Hepatocyte (in vitro differentiated cells): Measurements from ENCODE around the gene ST8SIA1. TPM values are rescaled to one million over a fixed set of nuclear protein-coding genes. Genes with fewer than 3 reads are reported as not detected.

Source experiments
- DNase-seq: peaks from one replicate; pipeline ENCODE4 v3.0.0-alpha.2; 2016; ENCODE audit warnings: low spot score
- H2AFZ ChIP-seq: fragments of 200-600 bp; sonication (generic); 2 replicates; pipeline ENCODE4 v1.6.0; 2016; ENCODE audit warnings: antibody characterized with exemption, mild to moderate bottlenecking
- H3K27ac ChIP-seq: fragments of 200-600 bp; sonication (generic); 2 replicates; pipeline ENCODE4 v1.5.1; 2016; ENCODE audit warnings: mild to moderate bottlenecking
- H3K27me3 ChIP-seq: fragments of 200-600 bp; sonication (generic); 2 replicates; pipeline ENCODE4 v1.6.1; 2016
- H3K36me3 ChIP-seq: fragments of 200-600 bp; sonication (generic); replicated peaks from 2 replicates; pipeline ENCODE4 v1.5.1; 2016; ENCODE audit warnings: low read depth; ENCODE audit not compliant: insufficient read depth
- H3K4me1 ChIP-seq: fragments of 200-600 bp; sonication (generic); 2 replicates; pipeline ENCODE4 v1.5.1; 2016; ENCODE audit warnings: mild to moderate bottlenecking, moderate library complexity; ENCODE audit not compliant: insufficient read depth
- H3K4me2 ChIP-seq: fragments of 200-600 bp; sonication (generic); 2 replicates; pipeline ENCODE4 v1.6.0; 2016
- H3K4me3 ChIP-seq: fragments of 200-600 bp; sonication (generic); 2 replicates; pipeline ENCODE4 v1.5.1; 2016; ENCODE audit warnings: mild to moderate bottlenecking
- H3K79me2 ChIP-seq: fragments of 200-600 bp; sonication (generic); 2 replicates; pipeline ENCODE4 v1.6.0; 2017; ENCODE audit warnings: mild to moderate bottlenecking
- H3K9me2 ChIP-seq: fragments of 200-600 bp; sonication (generic); replicated peaks from 2 replicates; pipeline ENCODE4 v1.6.0; 2017; ENCODE audit warnings: mild to moderate bottlenecking; ENCODE audit not compliant: insufficient read depth
- H3K9me3 ChIP-seq: fragments of 200-600 bp; sonication (generic); 2 replicates; pipeline ENCODE4 v1.5.1; 2016; ENCODE audit warnings: low read depth, mild to moderate bottlenecking
- H4K20me1 ChIP-seq: fragments of 200-600 bp; sonication (generic); 2 replicates; pipeline ENCODE4 v1.6.0; 2016; ENCODE audit warnings: mild to moderate bottlenecking; ENCODE audit not compliant: insufficient read depth, poor library complexity, severe bottlenecking
- EZH2 ChIP-seq: fragments of 200-600 bp; sonication (generic); IDR thresholded peaks from 2 replicates; pipeline ENCODE4 v1.6.1; 2016; ENCODE audit warnings: antibody characterized with exemption, mild to moderate bottlenecking, borderline replicate concordance
- EZH2phosphoT487 ChIP-seq: fragments of 200-600 bp; sonication (generic); IDR thresholded peaks from one replicate; pipeline ENCODE4 v1.6.1; 2018; ENCODE audit warnings: antibody characterized with exemption, mild to moderate bottlenecking, low read depth, moderate library complexity; ENCODE audit not compliant: unreplicated experiment, severe bottlenecking
- WGBS: methylation state at CpG from one replicate; pipeline ENCODE4 v1.1.6; 2016; ENCODE audit warnings: low lambda C conversion rate; ENCODE audit errors: missing lambda C conversion rate; 5-methylcytosine and 5-hydroxymethylcytosine counted together
- polyA plus RNA-seq: library from polyadenylated mRNA; unstranded; fragments of >200 nt; fragmentation: Nextera tagmentation; extraction: Ambion mirVana; gene quantifications from 2 replicates; pipeline ENCODE4 v1.2.1, GENCODE V29; 2016
- total RNA-seq: library from RNA; depleted of rRNA; stranded (reverse); fragments of >200 nt; gene quantifications from 2 replicates; pipeline ENCODE4 v1.2.3, GENCODE V29; 2014
- TF ChIP-seq, protein P1 (sequence below): fragments of 200-600 bp; sonication (generic); IDR thresholded peaks from 2 replicates; pipeline ENCODE4 v1.5.1; 2016; ENCODE audit warnings: antibody characterized with exemption, mild to moderate bottlenecking; ENCODE audit not compliant: poor library complexity

The ST8SIA1 gene
- total and polyA plus RNA-seq, 2 experiments from 2014 or later, result 0.88 to 2.0 TPM

DNA sequence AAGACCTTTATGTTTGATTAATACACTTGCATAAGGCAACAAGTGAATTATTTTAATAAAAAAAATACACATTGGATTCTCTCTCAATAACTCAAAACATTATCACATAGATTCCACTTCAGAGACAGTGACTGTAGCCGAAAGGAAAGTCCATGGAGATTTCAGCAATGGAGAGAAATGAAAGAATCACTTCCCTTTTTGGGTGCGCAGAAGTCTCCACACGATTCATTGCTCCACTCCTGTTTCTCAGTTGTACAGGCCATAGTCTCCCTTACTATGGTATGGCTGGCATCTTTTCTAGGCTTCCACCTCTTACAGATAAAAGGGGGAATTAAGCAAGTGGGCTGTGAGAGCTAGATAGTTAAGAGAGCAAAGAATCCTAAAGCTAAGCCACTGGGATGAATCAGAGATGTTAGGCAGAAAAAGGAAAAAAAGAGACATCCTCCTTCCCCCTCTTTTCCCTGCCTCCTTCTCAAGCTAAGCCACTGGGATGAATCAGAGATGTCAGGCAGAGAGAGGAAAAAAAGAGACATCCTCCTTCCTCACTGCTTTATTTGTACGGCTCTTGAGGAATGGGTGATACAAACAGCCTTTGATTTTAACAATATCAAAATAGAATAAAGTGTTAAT is 16.3 kb downstream of the ST8SIA1 start:
- H2AFZ ChIP-seq, result no peak overlapping the region
- H3K4me3 ChIP-seq, result no peak overlapping the region
- WGBS, result 80% methylated on average over 4 of the region's 4 CpGs
- H3K9me3 ChIP-seq, result no peaks in the 10 kb centered on the region
- no peaks in the 10 kb centered on the region for H4K20me1 ChIP-seq
- H3K4me1 ChIP-seq, result no peaks in the 10 kb centered on the region
- H3K36me3 ChIP-seq, result no peaks in the 10 kb centered on the region
- no peak overlapping the region for H3K27ac ChIP-seq
- TF ChIP-seq, protein P1, sequence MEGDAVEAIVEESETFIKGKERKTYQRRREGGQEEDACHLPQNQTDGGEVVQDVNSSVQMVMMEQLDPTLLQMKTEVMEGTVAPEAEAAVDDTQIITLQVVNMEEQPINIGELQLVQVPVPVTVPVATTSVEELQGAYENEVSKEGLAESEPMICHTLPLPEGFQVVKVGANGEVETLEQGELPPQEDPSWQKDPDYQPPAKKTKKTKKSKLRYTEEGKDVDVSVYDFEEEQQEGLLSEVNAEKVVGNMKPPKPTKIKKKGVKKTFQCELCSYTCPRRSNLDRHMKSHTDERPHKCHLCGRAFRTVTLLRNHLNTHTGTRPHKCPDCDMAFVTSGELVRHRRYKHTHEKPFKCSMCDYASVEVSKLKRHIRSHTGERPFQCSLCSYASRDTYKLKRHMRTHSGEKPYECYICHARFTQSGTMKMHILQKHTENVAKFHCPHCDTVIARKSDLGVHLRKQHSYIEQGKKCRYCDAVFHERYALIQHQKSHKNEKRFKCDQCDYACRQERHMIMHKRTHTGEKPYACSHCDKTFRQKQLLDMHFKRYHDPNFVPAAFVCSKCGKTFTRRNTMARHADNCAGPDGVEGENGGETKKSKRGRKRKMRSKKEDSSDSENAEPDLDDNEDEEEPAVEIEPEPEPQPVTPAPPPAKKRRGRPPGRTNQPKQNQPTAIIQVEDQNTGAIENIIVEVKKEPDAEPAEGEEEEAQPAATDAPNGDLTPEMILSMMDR, result no peak
- TF ChIP-seq EZH2phosphoT487 (no peak), EZH2 (no peak)
- H3K27me3 ChIP-seq, result no peaks in the 10 kb centered on the region
- no peaks in the 10 kb centered on the region for H3K79me2 ChIP-seq
- no peaks in the 10 kb centered on the region for H3K9me2 ChIP-seq
- peak; percentile 22 for DNase-seq
- H3K4me2 ChIP-seq, result no peak overlapping the region

DNA sequence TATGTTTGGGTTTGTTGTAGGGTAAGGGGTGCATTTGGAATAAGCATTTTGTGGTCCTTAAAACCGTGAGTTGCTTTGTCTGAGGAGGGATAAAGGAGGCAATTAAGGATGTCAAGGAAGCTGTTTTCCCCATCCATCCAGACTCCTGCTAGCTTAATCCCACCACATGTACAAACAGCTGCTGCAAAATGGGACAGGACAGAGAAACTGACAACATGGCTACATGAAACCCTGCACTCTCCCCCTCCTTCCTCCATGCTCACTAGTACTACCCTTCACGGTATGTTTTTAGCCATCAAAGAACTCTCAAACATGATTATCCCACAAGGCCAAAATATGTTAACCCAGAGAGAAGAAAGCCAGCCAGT is 20.6 kb downstream of the ST8SIA1 start:
- Histone ChIP-seq H4K20me1 (no peaks in the 10 kb centered on the region), H3K27me3 (no peaks in the 10 kb centered on the region), H2AFZ (no peak overlapping the region), H3K9me2 (no peaks in the 10 kb centered on the region), H3K27ac (no peak overlapping the region), H3K4me1 (no peaks in the 10 kb centered on the region), H3K9me3 (no peaks in the 10 kb centered on the region), H3K4me2 (no peak overlapping the region), H3K36me3 (no peaks in the 10 kb centered on the region), H3K79me2 (no peaks in the 10 kb centered on the region), H3K4me3 (no peak overlapping the region)
- 80% methylated on average over 2 of the region's 2 CpGs for WGBS
- TF ChIP-seq EZH2phosphoT487, result no peak
- TF ChIP-seq, protein P1, result no peak
- no peak for TF ChIP-seq EZH2
- no peak for DNase-seq

DNA sequence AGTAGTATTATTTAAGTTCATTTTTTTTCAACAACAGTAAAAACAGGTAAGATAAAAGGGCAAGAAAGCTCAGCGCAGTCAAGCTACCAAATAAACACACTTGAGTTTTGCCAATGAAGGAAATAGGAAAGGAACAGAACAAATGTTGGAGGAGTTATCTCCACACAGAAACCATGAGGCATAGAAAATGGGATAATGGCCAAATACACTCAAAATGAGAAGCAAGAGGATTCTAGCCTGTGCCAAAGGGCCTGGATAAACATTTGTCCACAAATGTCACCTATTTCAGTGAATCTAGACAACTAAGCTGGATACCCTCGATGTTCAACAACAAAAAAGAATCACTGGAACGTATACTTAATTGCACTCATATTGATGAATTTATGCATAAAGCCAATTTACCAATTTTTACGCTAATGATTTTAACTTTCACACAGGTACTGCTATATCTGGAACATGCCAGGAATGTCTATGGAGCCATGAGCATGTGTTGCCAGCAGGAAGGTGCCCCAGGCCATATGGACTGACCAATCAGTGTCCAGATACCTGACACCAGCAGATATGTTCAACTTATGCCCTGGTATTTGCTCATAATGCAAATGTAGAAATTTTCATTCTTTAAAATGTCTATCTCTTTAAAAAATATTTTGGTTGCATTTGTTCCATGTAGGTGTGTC is 21.1 kb downstream of the ST8SIA1 start:
- Histone ChIP-seq H3K36me3 (no peaks in the 10 kb centered on the region), H3K9me3 (no peaks in the 10 kb centered on the region), H3K9me2 (no peaks in the 10 kb centered on the region), H2AFZ (no peak overlapping the region), H3K4me1 (no peaks in the 10 kb centered on the region), H3K27me3 (no peaks in the 10 kb centered on the region), H3K4me2 (no peak overlapping the region), H3K4me3 (no peak overlapping the region), H3K79me2 (no peaks in the 10 kb centered on the region), H4K20me1 (no peaks in the 10 kb centered on the region), H3K27ac (no peak overlapping the region)
- DNase-seq, result no peak
- WGBS, result 92% methylated on average over 4 of the region's 4 CpGs
- TF ChIP-seq EZH2 (no peak), EZH2phosphoT487 (no peak)
- TF ChIP-seq, protein P1, result no peak
